IMR-90 (cell line): ENCODE data around the gene SV2C. TPM values are rescaled to one million over a fixed set of nuclear protein-coding genes. Genes with fewer than 3 reads are reported as not detected.

Experiments
- ATAC-seq: fragments of 200-7000 bp; cut with Tn5 transposase; 2 replicates; pipeline ENCODE4 v1.9.1; 2020; ENCODE audit warnings: low read depth, mild to moderate bottlenecking, moderate library complexity
- BruUV-seq: library from RNA; stranded (reverse); fragments of 400-500 nt; replicated peaks from 2 replicates; lab custom pipeline; 2021; lab: Mats Ljungman, UMichigan
- CTCF ChIA-PET: fragments of 300-600 bp; formaldehyde crosslinking; extraction: SDS; loops from one replicate; lab custom pipeline; 2021; ENCODE audit warnings: antibody characterized with exemption; lab: Yijun Ruan, JAX
- POLR2A ChIA-PET: fragments of 300-600 bp; sonication (Branson Sonifier 250); formaldehyde crosslinking; loops from one replicate; lab custom pipeline; 2022; ENCODE audit warnings: antibody characterized with exemption; ENCODE audit not compliant: unreplicated experiment; lab: Charles Lee
- DNase-seq: peaks from one replicate; pipeline ENCODE4 v3.0.0; 2013
- H2AFZ ChIP-seq: replicated peaks from 2 replicates; pipeline ENCODE3; 2013; ENCODE audit warnings: low read length, mild to moderate bottlenecking; ENCODE audit not compliant: poor library complexity
- H2AK5ac ChIP-seq: 2 replicates; pipeline ENCODE4 v1.6.1; 2013; ENCODE audit warnings: low read depth, low read length, inconsistent platforms
- H2AK9ac ChIP-seq: replicated peaks from 2 replicates; pipeline ENCODE3; 2013; ENCODE audit warnings: mild to moderate bottlenecking, low read depth, low read length, moderate library complexity; ENCODE audit not compliant: poor library complexity
- H2BK120ac ChIP-seq: 2 replicates; pipeline ENCODE4 v1.6.1; 2013; ENCODE audit warnings: low read depth, low read length, inconsistent platforms
- H2BK15ac ChIP-seq: 3 replicates; pipeline ENCODE4 v1.6.1; 2013; ENCODE audit warnings: low read depth, low read length, inconsistent platforms
- H2BK20ac ChIP-seq: 2 replicates; pipeline ENCODE4 v1.6.1; 2013; ENCODE audit warnings: low read depth, mild to moderate bottlenecking, inconsistent platforms, low read length, moderate library complexity
- H2BK5ac ChIP-seq: 2 replicates; pipeline ENCODE4 v1.6.1; 2013; ENCODE audit warnings: mild to moderate bottlenecking, low read depth, low read length, inconsistent platforms; ENCODE audit not compliant: poor library complexity, severe bottlenecking
- H3K14ac ChIP-seq: replicated peaks from 2 replicates; pipeline ENCODE4 v1.6.1; 2013; ENCODE audit warnings: low read depth, low read length, inconsistent platforms
- H3K18ac ChIP-seq: 2 replicates; pipeline ENCODE4 v1.6.1; 2013; ENCODE audit warnings: low read depth, low read length, control low read depth
- H3K23ac ChIP-seq: 2 replicates; pipeline ENCODE4 v1.6.1; 2013; ENCODE audit warnings: low read depth, low read length, inconsistent platforms
- H3K27ac ChIP-seq: 2 replicates; pipeline ENCODE4 v1.5.1; 2013; ENCODE audit warnings: mild to moderate bottlenecking, control low read depth, low read length; ENCODE audit not compliant: insufficient read depth
- H3K27me3 ChIP-seq: 2 replicates; pipeline ENCODE4 v1.6.1; 2013; ENCODE audit warnings: low read length; ENCODE audit not compliant: control insufficient read depth, insufficient read depth
- H3K36me3 ChIP-seq: 2 replicates; pipeline ENCODE4 v1.6.1; 2013; ENCODE audit warnings: low read length, mixed read lengths; ENCODE audit not compliant: control insufficient read depth, insufficient read depth
- H3K4ac ChIP-seq: 2 replicates; pipeline ENCODE4 v1.6.1; 2013; ENCODE audit warnings: low read depth, low read length, inconsistent platforms
- H3K4me1 ChIP-seq: 2 replicates; pipeline ENCODE4 v1.6.1; 2013; ENCODE audit warnings: low read length, mixed read lengths; ENCODE audit not compliant: control insufficient read depth, insufficient read depth
- H3K4me2 ChIP-seq: 2 replicates; pipeline ENCODE4 v1.6.1; 2013; ENCODE audit warnings: low read depth, mild to moderate bottlenecking, control low read depth, low read length, moderate library complexity
- H3K4me3 ChIP-seq: 2 replicates; pipeline ENCODE4 v1.5.1; 2013; ENCODE audit warnings: low read depth, mild to moderate bottlenecking, control low read depth, low read length, moderate library complexity; ENCODE audit not compliant: insufficient read depth
- H3K56ac ChIP-seq: 2 replicates; pipeline ENCODE4 v1.6.1; 2013; ENCODE audit warnings: low read length, inconsistent platforms; ENCODE audit not compliant: insufficient read depth; ENCODE audit errors: extremely low read depth
- H3K79me1 ChIP-seq, 2 experiments: 2 replicates each; pipeline ENCODE4 v1.6.1; 2013; ENCODE audit warnings: low read length in 2 of 2, inconsistent platforms in 1 of 2, low read depth in 1 of 2
- H3K9ac ChIP-seq: 2 replicates; pipeline ENCODE4 v1.6.1; 2013; ENCODE audit warnings: low read depth, low read length, control low read depth
- H3K9me1 ChIP-seq: 2 replicates; pipeline ENCODE4 v1.6.1; 2013; ENCODE audit warnings: low read length, inconsistent platforms; ENCODE audit not compliant: insufficient read depth
- H3K9me3 ChIP-seq: 2 replicates; pipeline ENCODE4 v1.6.1; 2013; ENCODE audit warnings: low read length; ENCODE audit not compliant: control insufficient read depth, insufficient read depth
- H4K20me1 ChIP-seq: 2 replicates; pipeline ENCODE4 v1.6.1; 2013; ENCODE audit warnings: low read length, inconsistent platforms; ENCODE audit not compliant: insufficient read depth
- H4K5ac ChIP-seq: 2 replicates; pipeline ENCODE4 v1.6.1; 2013; ENCODE audit warnings: mild to moderate bottlenecking, low read depth, low read length, control low read depth
- H4K8ac ChIP-seq, 2 experiments: 2 replicates each; pipeline ENCODE4 v1.6.1; 2013; ENCODE audit warnings: low read depth in 2 of 2, low read length in 2 of 2, control low read depth in 1 of 2, inconsistent platforms in 1 of 2
- H4K91ac ChIP-seq: 2 replicates; pipeline ENCODE4 v1.6.1; 2013; ENCODE audit warnings: low read depth, low read length, inconsistent platforms; ENCODE audit not compliant: insufficient read depth
- CHD1 ChIP-seq: IDR thresholded peaks from 2 replicates; pipeline ENCODE4 v1.6.1; 2012; ENCODE audit warnings: low read depth, low read length, improper control_type of control experiment
- SMC3 ChIP-seq: fragments of 150-350 bp; IDR thresholded peaks from 2 replicates; pipeline ENCODE4 v1.6.1; 2016; ENCODE audit warnings: low read depth, mild to moderate bottlenecking, antibody characterized with exemption, low read length, moderate library complexity
- WGBS, 2 experiments: methylation state at CpG; one replicate each; pipeline versions ENCODE4 v1.1.5 to v1.1.7; 2013; ENCODE audit warnings: missing lambda C conversion rate in 2 of 2; ENCODE audit not compliant: insufficient read length in 1 of 2; ENCODE audit errors: extremely low coverage in 2 of 2; 5-methylcytosine and 5-hydroxymethylcytosine counted together
- dilution Hi-C: fragments of 300-500 bp; cut with HindIII; formaldehyde crosslinking; loops from one replicate; pipeline ENCODE4 v1.14.3; 2018; ENCODE audit warnings: low sequenced_read_pairs; ENCODE audit not compliant: unreplicated experiment
- in situ Hi-C: fragments of 300-500 bp; cut with MboI; formaldehyde crosslinking; loops from 3 replicates; pipeline ENCODE4 v1.14.3; 2019; ENCODE audit warnings: low sequenced_read_pairs, inconsistent platforms, mixed read lengths
- intact Hi-C: fragments of 100-400 bp; cut with micrococcal nuclease; formaldehyde crosslinking; loops from 2 replicates; pipeline ENCODE4 v1.10.0; 2022
- polyA plus RNA-seq, 3 experiments: library from polyadenylated mRNA; depleted of rRNA; stranded (reverse); fragments of >200 nt; gene quantifications; 2 replicates each; pipeline ENCODE4 v1.2.3, GENCODE V29; 2012; ENCODE audit warnings: low replicate concordance in 1 of 3
- total RNA-seq: library from RNA; depleted of rRNA; stranded (reverse); fragments of >200 nt; gene quantifications from 2 replicates; pipeline ENCODE4 v1.2.3, GENCODE V29; 2012

SV2C gene
- total and polyA plus RNA-seq, 2 of the 4 experiments (the other 2 are of a cell fraction): not detected

GRCh38 chr5:76298852-76299251 is 215.7 kb downstream of the SV2C start:
- H4K8ac ChIP-seq: no peak overlapping the region
- H3K79me1 ChIP-seq: no peaks in the 10 kb centered on the region
- no peaks in the 10 kb centered on the region for H3K4me1 ChIP-seq
- no peak for DNase-seq
- no peaks in the 10 kb centered on the region for H3K9me1 ChIP-seq
- H3K18ac ChIP-seq: no peak overlapping the region
- H4K5ac ChIP-seq: no peak overlapping the region
- H4K91ac ChIP-seq: no peak overlapping the region
- ChIA-PET POLR2A (no interaction called here), CTCF (no interaction called here)
- no peak overlapping the region for H2AK9ac ChIP-seq
- no peaks in the 10 kb centered on the region for H3K36me3 ChIP-seq
- BruUV-seq: no TSS peak
- H3K4me2 ChIP-seq: no peak overlapping the region
- no peak for ATAC-seq
- H3K23ac ChIP-seq: no peak overlapping the region
- no peak overlapping the region for H2BK20ac ChIP-seq
- no peak overlapping the region for H3K4ac ChIP-seq
- TF ChIP-seq CHD1 (no peak), SMC3 (no peak)
- H2AK5ac ChIP-seq: no peak overlapping the region
- no peaks in the 10 kb centered on the region for H3K27me3 ChIP-seq
- no peak overlapping the region for H3K56ac ChIP-seq
- H3K9me3 ChIP-seq: no peaks in the 10 kb centered on the region
- H4K20me1 ChIP-seq: no peaks in the 10 kb centered on the region
- H2BK5ac ChIP-seq: no peak overlapping the region
- in situ Hi-C loops (no loop called here), intact Hi-C loops (no loop called here), dilution Hi-C loops (no loop called here)
- H3K14ac ChIP-seq: no peak overlapping the region
- no peak overlapping the region for H3K4me3 ChIP-seq
- H3K27ac ChIP-seq: no peak overlapping the region
- H3K9ac ChIP-seq: no peak overlapping the region
- no CpG with 5 or more reads among the region's 1 CpG for WGBS, 2 experiments
- no peak overlapping the region for H2AFZ ChIP-seq
- H2BK120ac ChIP-seq: no peak overlapping the region
- no peak overlapping the region for H2BK15ac ChIP-seq
